ENCODE results near the gene DPP10.
"Not testable (repeated sequence)": the region's sequence is repeated elsewhere in the genome, so short reads cannot be mapped to it uniquely, and the experiment has no call there.

The DPP10 gene

DNA sequence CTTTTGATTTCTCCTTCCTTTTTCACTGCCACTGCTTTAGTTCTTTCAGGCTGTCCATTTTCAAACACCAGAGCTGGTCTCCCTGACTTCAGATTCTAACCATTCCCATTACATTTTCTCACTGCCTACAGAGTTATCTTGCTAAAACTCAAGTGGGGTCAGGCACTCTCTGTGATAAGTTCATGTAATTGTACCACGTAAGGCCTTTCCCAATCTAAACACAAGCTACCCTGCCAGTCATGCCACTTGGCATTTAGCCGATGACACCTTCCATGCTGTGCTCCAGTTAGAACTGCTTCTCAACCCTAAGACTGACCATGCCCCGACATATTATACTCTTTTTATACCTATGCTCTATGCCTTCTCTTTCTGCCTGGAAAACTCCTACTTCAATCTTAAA lies 592.4 kb downstream of the DPP10 start:
- no peak for DNase-seq

DNA sequence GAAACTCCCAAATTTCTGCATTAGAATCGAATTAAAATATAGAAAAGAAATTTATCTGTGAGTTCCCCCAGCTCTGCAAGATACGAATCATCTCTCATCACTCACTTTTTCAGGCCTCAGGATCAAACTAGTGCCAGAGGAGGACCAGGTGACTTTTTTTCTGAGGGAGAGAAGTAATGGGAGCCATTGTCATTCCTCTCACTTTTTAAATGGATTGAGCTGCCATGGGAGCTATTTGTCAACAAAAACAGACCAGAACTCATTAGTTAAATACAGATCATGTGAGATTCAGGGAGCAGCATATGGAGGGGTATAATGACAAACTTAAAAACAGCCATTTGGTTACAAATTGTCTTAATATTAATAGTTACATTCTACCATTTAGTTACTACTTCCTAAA lies 594.4 kb downstream of the DPP10 start:
- no peak for DNase-seq

DNA sequence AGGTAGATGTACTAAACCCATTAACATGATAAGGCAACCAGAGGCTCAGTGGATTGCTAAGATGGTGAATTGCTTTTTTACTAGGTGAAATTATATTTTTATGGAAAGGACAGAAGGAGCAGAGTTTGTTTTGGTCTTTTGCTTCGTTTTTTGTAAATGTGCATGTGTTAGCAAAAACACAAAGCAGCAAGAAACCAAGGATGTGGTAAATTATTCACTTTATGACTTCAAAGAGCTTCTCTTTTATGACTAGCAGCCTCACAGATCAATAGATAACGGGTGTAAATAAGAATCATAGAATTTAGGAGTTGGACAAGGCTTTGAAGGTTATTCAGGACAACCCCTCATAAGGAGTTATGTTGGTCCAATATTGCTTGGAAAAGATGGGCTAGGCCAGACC lies 615.0 kb downstream of the DPP10 start:
- DNase-seq, result no peak

DNA sequence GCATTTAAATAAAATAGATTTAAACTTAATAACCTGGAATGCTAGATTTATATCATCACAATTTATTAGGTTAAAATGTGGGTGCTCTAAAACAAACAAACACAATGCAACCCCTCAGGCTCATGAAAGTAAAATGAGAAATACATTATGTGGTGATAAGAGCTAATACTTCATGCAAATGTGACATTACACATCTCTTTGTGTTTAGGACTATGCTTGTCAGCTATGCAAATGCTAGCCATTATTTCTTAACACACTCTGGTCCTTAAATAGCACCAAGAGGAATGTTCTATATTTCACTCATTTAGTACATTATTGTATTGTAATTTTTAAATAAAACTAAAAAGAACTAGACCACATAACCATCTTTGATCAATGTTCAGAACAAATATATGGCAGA lies 627.6 kb downstream of the DPP10 start:
- no peak for DNase-seq

DNA sequence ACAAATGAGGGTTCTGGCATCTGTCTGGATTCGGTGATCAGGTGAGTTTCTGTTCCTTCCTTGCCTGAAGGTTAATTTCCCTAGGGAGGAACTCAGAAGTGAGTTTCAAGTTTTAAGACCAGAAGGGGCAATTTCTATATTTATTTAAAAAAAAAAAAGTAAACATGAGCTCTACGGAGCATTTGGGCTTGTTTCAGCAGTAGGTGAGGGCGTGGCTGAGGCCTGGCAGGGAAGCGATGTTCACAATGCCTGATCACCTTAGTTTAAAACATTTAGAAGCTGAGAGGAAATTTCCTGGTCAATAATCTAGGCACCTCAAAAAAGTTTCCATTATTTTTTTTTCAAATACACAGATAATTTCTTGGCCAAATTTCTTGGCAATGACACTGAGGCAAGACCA lies 629.1 kb downstream of the DPP10 start:
- no peak for DNase-seq

DNA sequence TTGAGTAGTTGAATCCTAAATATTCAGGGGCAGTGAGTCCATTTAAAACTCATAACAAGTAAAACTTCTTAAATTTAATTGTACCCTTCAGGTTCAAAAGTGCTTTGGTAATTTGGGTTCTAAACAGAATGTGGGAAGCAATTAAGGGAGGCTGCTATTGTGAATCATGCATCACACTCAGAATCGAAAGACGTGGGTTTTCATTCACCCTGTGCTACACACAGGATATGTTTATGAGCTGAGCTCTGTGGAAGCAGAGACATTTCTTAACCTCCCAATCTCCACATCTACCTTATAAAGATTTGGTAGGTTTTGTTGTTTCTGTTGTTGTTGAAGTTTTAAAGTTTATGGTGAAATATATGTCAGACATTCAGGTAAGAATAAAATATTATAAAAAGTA lies 633.4 kb downstream of the DPP10 start:
- no peak for DNase-seq

DNA sequence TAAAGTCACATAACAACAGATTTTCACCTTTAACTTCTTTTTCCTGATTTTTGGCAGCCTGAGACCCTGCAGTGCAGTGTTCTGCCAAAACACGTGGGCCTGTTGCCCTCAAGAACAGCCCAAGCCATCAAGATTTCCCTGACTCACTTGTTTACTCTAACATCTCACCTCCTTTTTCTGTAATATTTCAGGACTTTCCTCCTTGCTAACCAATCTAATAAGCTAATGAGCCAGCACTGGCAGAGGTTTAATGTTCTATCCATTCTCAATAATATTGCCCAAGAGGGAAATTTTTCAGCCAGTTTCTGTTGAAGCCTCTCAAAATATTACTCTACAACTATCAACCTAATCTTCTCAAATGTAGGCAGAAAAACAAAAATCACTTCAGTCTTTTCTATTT lies 635.2 kb downstream of the DPP10 start:
- no peak for DNase-seq

DNA sequence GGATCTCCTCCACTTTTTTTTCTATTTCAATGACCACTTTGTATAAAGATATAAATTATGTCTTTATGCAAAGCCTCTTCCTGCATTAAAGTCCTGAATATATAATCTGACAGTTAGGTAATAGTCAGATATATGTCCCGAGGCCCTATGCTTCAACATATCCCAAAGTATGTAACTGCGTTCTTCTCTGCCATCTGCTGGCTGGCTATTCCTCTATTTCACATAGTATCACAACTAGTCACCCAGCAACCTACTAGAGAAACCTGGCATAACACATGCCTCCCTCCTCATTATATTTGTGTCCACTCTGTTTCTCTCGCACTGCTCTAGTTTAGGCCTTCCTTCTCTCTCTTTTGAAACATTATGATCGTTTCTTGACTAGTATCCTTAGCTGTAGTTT lies 640.8 kb downstream of the DPP10 start:
- no peak for DNase-seq

DNA sequence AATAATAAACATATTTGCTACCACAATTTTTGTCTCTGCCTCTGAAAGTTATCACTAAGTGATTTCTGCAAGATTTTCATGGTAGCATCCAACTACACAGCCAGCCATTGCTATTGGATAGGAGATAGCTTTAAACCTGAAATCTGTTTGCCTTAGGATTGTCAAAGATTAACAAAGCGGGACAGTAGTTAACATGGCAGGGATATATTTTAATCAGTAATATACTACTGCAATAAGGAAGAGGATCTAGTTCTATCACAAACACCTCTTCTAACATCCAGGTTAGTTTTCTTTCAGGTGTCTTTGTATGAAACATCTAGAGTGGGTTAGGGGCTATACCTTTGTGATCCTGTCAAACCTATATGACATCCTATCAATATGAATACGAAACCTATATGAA lies 641.3 kb downstream of the DPP10 start:
- DNase-seq, result no peak

DNA sequence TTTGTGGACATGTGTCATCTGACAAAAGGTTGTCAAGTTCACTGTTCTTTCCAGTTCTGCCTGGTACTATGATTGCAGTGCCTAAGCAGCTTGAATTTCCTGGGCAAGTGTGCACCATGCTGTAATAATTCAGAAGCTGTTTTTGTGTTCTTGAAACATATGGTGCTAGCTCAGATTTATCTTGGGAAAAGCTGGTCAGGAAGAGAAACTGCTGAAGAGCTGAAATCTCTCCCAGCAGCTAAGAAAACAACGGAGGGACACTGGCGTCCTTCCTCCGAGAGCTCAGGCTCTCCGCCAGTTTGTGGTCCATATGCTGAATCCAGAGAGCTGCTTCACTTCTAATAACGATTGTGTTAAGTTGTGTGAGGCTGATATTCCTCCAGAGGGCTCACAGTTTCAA lies 642.0 kb downstream of the DPP10 start:
- DNase-seq, result no peak

DNA sequence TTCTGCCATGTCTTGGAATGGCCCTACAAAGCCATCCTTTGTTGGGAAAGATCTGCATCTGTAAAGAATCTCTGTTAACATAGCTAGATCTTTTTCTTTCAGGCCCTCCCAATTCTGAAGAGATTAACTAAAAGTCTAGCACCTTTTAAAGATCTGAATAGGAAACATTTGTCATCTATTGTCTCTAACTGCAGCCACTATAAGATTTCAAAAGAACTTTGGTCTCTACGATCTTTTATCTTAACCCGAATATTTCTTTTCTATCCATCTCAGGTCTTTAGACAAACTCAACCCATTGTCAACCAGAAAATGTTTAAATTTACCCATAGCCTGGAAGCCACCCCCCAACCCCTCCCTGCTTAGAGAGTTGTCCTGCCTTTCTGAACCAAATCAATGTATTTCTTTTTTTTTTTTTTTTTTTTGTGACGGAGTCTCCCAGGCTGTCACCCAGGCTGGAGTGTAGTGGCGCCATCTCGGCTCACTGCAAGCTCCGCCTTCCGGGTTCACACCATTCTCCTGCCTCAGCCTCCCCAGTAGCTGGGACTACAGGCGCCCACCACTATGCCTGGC lies 643.7 kb downstream of the DPP10 start:
- not testable (repeated sequence) for DNase-seq

DNA sequence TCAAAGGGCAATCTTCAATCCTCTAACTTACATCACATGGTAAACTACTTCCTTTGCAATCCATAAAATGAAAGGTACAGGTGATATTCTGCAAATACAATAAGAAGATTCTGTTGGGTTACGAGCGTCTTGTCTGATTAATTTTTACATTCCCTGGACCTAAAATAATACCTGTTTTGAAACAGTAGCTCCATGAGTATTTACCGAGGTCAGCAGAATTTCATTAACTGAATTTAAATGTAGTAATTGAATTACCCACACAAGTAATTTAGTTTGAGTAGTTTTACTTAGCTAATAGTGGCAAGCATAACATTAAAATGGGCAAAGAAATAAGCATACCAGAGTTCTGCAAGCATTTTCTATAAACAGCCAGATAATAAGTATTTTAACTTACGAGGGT lies 652.0 kb downstream of the DPP10 start:
- DNase-seq, result no peak

DNA sequence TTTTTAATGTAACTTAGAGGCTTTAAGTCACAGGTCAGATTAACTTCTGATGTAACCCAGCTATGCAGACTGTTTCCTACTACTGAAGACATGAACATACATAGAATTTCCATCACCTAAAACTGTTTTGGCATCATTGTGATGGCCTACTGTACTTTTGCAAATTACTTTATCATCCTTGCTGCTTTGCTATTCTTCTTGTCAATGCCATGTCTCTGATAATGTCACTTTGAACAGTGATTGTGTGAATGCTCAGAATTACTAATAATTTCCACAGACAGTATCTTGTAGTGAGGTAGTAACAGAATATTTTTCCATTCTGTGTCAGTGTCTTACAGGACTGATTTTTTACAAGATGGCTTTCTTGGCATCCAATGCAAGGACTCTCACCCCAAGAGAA lies 663.5 kb downstream of the DPP10 start:
- DNase-seq, result no peak

DNA sequence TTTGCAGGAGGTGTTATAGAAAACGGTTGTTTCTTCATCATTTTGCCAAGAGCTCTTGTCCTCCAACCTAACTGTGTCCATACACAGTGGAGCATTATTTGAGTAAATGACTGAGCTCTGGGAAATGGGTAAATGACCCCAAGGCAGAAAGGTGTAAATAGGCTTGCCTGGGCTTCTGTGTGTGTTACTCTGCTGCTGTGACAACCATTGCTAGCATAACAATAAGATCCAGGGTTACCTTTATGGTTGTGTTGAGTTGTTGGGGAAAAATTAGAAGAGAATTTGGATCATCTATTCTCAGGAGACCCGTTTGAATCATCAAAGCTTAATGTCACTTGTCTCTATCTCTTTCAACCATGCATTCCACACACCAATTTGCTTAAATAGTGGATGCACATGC lies 672.7 kb downstream of the DPP10 start:
- DNase-seq, result no peak

DNA sequence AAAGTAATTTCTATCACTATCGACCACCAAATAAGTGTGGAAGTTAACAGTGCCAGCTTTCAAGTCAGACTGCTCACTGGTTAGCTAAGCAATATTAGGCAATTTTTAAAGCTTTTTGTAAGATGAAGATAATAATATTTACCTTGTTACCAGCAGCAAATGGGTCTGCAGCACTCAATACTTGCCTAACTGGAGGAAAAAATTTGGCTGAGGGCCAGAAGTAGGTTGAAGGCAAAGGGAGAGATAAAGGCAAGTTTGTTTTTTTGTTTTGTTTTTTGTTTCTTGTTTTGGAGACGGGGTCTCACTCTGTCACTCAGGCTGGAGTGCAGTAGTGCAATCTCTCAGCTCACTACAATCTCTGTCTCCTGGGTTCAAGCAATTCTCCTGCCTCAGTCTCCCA lies 675.9 kb downstream of the DPP10 start:
- DNase-seq, result no peak

DNA sequence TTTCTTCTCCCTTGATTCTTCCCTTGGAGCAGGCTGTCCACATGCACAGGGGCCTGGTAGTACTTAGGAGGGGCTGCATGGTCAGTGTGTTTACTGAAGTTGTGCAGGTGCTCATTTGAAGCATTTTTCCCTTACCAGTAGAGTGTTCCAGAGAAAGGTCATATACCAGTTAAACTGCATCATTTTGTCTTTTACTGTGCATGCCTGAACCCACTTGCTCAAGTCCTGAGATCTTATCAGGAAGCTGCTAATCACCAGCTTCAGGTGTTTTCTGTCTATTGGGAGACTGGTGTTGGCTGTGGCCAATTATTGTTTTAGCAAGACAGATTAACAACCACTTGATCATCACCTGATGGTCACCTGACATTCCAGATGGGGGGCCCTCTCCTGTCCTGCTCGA lies 676.6 kb downstream of the DPP10 start:
- DNase-seq, result no peak

DNA sequence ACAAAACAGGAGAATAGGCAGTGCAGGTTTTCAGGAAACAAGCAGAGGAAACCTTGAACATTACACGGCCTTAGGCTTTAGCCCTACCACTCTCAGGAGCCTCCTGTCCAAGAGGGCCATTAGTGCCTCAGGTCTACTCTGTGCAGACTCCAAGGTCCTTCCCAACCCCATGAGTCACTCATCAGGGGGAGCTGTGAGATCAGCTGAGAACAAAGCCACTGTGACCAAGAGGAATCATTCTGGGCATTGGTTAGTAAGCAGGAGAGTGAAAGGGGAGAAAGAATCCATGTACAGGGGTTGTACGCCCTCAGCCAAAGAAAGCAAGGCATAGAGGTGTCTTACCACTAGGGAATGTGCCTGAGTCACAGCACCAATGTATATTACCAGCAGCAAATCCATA lies 680.3 kb downstream of the DPP10 start:
- no peak for DNase-seq

DNA sequence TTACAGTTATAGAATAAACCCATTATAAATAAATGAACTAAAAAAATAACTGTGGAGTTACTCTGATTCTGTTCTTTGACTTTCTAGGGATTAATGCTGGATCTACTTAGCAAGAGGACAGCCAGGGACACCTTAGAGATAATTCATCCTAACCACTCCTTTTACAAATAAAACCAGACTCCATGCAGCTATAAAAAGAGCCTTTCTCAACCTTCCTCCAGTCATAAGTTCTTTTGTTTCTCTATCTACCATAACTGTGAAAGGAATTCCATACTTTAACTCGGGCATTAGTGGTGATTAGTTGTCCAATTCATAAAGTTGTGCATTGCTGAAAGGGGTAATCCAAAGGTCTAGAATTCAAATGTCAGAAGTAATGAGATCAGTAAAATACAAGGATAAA lies 682.4 kb downstream of the DPP10 start:
- no peak for DNase-seq

DNA sequence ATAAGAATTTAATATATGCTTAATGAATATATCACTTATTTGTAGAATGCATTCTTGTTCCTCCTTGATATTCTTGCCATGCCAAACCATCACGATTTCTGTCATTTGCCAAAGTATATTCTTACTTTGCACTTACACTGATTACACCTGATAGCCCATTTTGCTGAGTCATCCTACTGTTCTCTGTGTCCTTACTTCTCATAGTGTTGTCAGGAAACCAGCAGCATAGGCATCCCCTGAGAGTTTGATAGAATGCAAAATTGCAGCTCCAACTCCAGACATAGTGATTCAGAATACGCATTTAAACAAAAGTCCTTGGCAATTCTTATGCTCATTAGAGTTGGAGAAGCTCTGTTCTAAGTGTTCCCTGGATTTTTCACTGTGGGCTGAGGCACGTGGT lies 687.1 kb downstream of the DPP10 start:
- DNase-seq, result no peak

DNA sequence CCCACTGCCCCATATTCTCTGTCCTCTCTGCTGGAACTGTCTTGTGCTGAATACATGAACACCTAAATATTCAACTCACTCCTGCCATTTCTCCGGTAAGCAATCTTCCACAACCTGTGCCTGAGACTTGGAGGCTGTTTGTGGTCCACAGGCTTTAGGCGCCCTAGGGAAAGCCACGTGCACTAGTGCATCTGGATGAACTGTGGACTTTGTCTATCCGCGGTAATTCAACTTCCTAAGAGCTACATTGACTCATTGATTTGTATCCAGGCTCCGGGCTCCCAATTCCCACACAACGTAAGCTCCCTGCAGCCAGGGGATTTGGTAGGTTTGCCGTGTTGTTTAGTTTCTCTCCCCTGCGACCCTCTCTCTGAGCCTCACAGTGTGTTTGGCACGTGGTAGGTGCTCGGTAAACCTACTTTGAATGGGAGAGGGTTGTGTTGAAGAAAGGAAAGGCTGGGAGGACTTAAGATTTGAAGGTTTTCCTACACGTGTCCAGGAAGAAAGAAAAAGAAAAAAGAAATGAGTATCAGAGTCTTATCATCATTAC lies 718.2 kb downstream of the DPP10 start:
- no peak for DNase-seq

DNA sequence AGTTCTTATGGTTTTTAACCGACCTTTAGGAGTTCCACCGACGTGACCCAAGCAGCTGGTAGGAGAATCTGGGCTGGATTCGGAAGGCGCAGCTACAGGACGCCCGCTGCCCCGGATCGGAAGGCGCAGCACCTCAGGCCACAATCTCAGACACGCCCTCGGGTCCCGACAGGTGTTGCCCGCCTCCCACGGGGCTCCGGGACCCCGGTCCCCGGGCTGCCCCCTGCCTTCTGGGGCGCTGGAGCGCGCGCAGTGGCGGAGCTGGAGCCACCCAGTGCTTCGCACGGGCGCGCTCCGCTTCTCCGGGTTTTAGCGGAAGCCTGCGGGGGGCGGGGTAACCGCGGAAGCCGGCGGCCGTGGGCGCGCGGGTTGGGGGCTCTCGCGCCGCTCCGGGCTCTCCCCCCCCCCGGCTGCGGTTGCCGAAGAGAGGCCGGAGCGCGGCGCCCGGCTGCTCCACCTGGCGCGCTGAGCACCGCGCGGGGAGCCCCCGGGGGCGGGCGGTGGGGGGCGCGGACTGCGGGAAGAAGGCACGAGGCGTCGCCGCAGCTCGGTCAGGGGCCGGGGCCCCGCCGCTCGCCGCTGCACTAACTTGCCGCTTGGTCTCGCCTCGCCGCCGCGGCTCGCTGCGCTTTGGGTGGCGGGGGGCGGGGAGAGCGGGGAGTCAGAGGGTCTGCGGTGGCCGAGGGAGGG lies 718.8 kb downstream of the DPP10 start:
- DNase-seq, result no peak

DNA sequence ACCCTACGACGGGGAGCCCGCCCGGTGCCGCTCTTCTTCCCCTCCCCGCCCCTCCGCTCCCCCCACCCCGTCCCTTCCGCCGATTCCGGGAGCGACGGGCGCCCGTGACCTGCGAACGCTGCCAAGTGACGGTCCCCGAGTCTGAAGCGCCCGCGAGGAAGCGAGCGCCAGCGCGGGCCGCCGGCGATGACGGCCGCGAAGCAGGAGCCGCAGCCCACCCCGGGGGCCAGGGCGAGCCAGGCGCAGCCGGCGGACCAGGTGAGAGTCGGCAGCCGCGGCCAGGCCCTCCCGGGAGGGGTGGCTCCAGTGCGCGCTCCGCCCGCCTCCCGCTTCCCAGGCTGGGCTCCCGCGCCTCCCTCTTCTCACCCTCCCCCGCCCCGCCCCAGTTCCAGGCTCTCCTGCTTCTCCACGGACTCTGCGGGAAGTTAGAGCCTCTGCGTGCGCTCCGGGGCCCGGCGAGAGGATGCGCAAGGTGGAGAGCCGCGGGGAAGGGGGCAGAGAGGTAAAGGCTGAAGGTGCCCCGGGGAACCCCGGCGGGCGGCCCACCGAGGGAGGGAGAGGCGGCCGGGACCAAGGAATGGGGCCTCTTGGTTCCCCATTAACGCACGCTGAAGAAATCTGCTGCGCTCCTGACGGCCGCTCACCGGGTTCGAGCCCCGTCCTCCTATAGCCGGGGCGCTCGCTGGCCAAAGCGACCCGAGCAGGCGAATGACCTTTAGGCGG lies 719.5 kb downstream of the DPP10 start:
- DNase-seq, result no peak

DNA sequence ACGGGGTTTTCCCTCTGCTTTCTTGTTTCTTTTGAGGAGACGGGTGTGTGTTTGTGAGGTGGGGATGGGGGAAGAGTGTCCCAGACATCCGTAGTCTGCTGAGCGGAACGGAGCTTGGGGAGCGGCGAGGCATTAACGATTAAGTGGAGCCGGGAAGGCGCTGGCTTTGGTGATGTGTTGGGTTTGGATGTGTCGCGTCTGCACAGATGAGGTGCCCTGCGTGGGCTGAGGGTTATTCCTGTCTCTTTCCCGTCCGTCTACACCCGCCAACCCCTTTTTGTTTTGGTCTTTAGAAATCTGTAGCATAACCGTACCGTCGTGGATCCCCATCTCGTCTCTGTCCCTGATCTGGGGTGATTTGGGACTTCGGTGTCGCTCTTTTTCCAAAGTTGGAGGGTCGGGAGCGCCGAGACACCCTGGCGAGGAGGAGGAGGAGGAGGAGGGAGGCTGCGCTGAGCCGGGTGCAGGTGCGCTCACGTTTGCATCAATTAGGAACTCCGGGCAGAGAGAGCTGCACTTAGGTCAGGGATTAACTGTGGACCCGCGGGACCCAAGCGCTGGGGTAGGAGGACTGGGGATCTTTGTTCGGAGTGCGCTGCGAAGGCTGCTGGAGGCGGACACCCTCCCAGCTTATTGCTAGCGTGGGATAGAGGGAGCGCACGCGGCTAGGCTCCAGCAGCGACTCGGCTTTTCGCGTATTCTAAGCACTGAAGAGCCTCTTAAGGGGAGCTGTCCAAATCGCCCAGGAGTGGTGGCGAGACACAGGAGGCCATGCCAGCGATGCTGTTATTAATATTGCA lies 720.3 kb downstream of the DPP10 start:
- no peak for DNase-seq

DNA sequence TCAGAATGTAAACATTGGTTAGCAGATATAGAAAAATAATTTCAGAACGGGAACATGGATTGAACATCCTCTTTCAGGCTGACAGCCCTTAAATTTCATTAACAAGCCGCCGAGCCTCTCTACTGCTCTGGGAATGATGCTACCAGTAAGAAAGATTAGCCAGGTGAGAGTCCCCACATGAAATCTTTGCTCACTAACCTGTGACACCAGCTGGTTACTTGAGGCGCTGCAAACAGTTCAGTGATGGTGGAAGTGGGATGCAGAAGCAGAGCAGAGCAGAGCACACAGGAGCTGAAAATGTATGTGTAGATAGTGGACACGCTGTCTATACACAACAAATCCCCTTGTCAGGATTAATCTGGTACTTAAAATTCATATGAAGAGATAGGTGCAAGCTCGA lies 721.1 kb downstream of the DPP10 start:
- no peak for DNase-seq

Measured in SIG-M5 (cell line).